Umbilical cord (tissue), 2 donors: ENCODE results near the gene SELPLG. TPM values are rescaled to one million over a fixed set of nuclear protein-coding genes. Genes with fewer than 3 reads are reported as not detected.

Experiments used
- DNase-seq: peaks from one replicate; pipeline ENCODE4 v3.0.0-alpha.2; 2015; ENCODE audit warnings: low spot score
- total RNA-seq: library from RNA; depleted of rRNA; stranded (reverse); fragments of >200 nt; gene quantifications from one replicate; pipeline ENCODE4 v1.2.3, GENCODE V29; 2014; ENCODE audit warnings: low replicate concordance; ENCODE audit not compliant: insufficient read depth

Gene SELPLG
- total RNA-seq, 1 donor from 2014 or later, result 7.7 TPM

GRCh38 chr12:108605000-108605689 lies 28.5 kb downstream of the SELPLG start:
- DNase-seq, result no peak

GRCh38 chr12:108604208-108604941 lies 29.3 kb downstream of the SELPLG start:
- no peak for DNase-seq

- DNase-seq, result no peak
These were observed 30.0 kb downstream of the SELPLG start for GRCh38 chr12:108603743-108604142.

DNA sequence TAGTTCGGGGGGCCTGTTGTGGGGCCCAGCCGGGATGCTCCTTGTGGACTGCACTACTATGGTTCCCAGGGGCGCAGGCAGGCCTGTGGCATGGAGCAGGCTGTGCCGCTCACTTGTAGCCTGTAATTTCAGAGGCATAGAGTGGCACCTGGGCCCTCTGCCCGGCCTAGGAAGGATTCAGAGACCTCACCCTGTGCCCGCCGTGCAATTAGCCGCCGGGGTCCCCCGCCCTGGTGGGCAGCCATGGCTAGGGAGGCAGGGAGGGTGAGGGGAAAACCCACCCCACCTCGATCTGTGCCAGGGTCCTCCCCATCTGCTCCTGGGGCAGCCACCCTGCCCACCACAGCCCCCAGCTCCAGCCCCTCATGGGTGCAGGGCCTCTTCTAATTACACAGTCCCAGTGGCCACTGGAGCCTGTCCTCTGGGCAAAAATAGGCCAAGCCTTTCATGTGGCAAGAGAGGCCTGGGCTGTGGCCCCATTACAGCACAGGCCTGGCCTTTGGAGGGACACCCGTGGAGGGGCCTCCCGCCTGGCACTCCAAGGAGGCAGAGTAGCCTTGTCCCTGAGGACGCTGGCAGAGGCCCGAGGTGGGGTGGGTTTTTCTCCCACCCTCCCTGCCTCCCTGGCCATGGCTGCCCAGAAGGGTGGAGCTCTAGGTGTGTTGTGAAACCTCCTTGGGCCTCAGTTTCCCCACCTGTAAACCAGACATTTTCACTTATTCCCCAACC lies 30.6 kb downstream of the SELPLG start:
- DNase-seq, result no peak

GRCh38 chr12:108602209-108602705 lies 31.4 kb downstream of the SELPLG start:
- DNase-seq, result no peak

GRCh38 chr12:108600702-108601007 lies 33.0 kb downstream of the SELPLG start:
- no peak for DNase-seq

GRCh38 chr12:108599948-108600701 lies 33.6 kb downstream of the SELPLG start:
- no peak for DNase-seq

DNA sequence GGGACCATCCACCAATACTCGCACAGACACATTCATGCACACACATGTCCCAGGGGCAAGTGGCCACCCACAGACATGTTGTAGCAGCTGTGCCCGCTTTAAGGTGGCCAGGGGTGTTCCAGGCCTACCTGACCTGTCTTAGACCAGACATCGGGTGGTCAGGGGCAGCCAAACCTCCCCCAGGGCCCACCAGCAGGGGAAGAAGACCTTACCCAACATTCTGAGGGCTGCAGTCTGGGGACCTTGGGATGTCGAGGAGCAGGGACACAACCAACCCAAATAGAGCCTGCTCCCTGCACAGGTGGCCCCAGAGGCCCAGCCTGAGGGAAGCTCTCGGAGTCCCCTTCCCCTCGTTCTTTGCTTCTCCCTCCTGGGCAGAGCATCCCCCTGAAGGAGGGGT lies 34.2 kb downstream of the SELPLG start:
- no peak for DNase-seq

DNA sequence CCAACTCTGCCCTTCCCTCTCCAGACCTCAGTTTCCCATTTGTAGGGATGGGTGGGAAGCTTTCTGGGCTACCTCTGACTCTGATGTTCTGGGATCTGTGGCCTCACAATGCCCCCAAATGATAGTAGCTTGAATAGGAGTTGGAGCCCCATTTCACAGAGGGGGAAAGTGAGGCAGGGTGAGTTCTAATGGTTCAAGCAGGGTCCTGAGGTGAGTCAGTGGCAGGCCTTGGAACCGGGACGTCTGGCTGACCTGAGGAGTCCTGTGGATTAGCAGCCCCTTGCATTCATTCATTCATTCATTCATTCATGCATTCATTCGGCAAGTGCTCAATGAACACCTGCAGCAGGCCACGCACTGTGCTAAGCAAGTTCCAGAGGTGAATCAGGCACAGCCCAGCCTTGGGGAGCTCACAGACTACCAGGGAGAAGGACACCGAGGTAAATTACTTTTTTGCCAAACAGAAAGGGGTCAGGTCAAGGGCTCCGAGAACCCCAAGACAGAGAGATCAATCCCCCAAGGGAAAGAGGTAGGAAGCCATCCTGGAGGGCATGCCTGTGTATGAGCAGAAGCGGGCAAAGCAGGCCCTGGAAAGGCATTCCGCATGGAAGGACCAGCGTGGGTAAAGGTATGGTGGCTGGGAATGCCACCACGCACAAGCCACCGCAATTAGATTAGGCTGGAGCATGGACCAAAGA lies 35.0 kb downstream of the SELPLG start:
- no peak for DNase-seq

- DNase-seq, result peak; percentile 80
These were observed 35.9 kb downstream of the SELPLG start, which contains the start of gene TMEM119 for GRCh38 chr12:108597559-108598471. Gene TMEM119 (minus strand): TSS chr12:108598084. CDS start chr12:108592383, 5,701 bp downstream.

DNA sequence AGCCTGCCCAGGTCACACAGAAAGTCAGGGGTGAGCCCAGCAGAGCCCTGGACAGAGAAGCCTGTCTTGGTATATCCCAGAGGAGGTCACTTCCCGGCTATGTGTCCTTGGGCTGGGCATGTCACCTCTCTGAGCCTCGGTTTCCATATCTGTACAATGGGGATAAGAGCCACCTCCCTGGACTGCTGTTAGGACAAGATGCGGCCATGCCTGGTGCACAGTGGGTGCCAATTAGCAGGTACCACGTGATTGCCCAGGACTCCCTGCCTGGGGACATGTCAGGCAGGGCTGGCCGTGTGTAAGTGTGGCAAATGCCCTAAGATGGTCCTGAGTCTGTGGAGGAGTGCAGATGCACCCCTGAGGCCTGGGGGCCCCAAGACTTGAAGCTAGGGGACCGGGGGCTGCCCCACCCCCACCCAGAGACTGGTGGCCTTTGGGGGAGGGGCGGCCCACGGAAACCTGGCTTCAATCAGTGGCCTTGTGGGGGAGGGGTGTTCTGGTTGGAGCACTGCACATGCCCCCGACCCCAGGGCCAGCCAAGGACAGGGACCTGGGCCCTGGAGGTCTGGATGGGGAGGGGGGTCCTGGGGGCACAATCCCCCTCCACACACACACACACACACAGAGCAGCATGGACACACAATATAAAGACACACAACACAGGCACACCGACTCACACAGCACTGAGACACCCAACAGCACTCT lies 36.7 kb downstream of the SELPLG start:
- DNase-seq, result no peak

DNA sequence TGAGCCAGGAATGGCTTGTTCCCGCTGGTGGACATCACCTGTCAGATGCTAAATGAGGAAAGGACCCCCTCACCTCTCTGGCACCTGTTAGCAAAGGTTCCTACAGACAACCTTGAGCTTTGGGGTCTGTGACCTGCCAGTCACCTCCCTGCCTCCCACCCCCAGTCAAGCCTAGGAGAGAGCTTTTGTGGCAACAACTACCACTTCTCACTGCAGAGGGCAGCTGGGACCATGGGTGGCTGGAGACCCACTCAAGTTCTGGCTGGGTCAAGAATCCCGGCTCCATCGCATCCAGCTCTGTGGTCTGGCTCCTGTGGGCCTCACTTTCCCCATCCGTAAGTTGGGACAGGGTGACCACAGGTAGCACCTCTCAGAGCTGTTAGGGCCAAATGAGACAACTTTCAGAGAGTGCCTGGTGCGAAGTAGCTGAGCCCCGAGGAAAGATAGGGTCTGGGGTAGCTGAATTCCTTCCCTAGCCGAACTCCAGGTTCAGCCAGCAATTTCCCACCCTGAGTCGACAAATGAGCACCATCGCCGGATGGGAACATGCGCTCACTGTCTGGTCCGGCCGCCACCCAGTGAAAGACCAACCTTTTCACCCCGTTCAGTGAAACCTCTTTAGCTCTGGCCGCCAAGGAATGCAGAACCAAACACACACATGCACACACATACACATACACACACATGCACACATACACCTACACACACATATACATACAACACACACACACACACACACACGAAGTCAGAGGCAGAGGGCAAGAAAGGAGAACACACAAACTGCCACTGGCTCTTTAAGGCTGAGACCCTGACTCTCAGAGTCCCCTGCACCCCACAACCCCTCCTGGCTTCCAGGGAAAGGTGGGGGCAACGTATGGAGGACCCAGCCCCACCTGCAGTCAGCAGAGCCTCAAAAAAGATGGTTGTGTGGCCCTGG lies 37.7 kb downstream of the SELPLG start:
- peak; percentile 33 for DNase-seq

DNA sequence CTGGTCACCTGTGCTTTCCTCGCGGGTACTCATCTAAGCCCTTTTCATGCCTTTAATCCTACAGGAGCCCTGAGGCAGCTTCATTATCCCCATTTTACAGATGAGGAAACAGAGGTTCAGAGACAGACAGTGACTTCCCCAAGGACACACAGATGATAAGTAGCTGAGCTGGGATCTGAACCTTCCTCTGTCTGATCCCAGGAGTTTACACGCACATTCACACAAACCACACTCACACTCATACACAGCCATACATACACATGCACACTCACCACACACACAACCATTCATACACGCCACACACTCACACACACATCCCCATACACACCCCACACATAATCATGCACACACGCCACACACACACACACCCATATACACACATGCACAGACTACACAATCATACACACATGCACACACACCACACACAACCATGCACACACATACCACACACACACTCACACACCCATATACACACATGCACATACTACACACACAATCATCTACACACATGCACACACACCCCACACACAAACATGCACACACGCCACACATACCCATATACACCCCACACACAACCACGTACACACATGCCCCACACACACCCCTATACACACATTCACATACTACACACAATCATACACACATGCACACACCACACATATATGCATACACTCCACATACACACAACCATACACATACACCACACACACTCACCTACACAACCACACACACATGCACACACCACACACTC lies 38.6 kb downstream of the SELPLG start:
- no peak for DNase-seq

DNA sequence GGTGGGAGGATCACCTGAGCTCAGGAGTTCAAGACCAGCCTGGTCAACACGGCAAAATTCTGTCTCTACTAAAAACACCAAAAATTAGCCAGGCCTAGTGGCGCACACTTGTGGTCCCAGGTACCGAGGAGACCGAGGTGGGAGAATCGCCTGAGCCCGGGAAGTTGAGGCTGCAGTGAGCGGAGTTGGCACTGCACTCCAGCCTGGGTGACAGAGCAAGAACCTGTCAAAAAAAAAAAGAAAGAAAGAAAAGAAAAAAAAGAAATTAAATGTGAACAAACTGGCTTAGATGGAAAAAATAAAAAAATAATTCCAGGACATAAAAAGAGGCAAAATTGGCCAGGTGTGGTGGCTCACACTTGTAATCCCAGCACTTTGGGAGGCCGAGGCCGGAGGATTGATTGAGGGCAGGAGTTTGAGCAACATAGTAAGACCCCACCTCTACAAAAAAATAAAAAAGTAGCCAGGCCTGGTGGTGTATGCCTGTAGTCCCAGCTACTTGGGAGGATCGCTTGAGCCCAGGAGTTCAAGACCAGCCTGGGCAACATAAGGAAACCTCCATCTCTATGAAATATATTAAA lies 39.3 kb downstream of the SELPLG start:
- no peak for DNase-seq

DNA sequence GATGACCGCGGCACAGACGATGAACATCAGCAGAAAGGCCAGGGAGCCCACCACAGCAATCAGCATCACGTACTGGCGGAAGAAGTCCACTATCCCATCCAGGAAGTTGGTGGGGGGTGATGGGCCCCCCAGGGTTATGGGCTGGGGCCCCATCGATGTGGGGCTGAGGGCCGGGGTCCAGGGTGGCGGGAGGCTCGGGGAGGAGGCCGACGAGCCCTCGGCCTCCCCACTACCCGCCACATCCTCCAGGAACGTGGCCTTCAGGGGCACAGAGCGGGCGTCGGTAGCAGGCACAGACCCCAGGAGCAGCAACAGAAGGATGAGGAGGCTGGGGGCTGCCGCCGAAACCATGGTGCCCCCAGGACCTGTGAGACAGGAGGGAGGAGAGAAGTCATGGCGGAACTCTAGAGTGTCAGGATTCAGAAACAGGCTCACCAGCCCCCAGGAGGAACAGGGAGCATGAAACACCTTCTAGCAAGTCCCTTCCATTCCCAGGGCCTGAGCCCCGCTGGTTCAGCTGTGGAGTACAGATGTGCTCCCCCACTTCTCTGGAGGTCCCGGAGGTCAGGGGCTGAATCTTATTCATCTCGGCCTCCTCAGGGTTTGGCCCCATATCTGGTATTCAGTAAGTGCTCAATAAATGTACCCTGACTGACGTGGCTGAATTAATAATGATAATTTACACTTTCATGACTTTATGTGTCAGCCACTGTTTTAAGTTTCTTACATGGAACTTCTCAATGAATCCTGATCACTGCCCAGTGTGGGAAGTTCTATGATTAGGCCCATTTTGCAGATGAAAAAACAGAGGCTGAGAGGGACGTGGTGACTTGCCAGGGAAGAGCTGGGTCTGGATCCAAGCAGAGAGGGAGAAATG lies 41.4 kb downstream of the SELPLG start:
- DNase-seq, result no peak
